Nephron progenitor cell (in vitro differentiated cells): ENCODE measurements around the gene SNX25.

ENCODE experiments used
- DNase-seq: peaks from one replicate; pipeline ENCODE4 v3.0.0; 2021
- H3K27ac Mint-ChIP-seq: 2 replicates; pipeline ENCODE4 v1.8.0; 2021; ENCODE audit warnings: mild to moderate bottlenecking, moderate library complexity, mixed read lengths
- H3K27me3 Mint-ChIP-seq: 2 replicates; pipeline ENCODE4 v1.8.0; 2021; ENCODE audit warnings: mild to moderate bottlenecking, low read depth, mixed read lengths; ENCODE audit not compliant: poor library complexity
- H3K36me3 Mint-ChIP-seq: 2 replicates; pipeline ENCODE4 v1.8.0; 2021; ENCODE audit warnings: low read depth, mixed read lengths
- H3K4me1 Mint-ChIP-seq: 2 replicates; pipeline ENCODE4 v1.8.0; 2021; ENCODE audit warnings: mixed read lengths
- H3K4me3 Mint-ChIP-seq: 2 replicates; pipeline ENCODE4 v1.8.0; 2021; ENCODE audit warnings: mild to moderate bottlenecking, moderate library complexity, mixed read lengths
- H3K9me3 Mint-ChIP-seq: 2 replicates; pipeline ENCODE4 v1.8.0; 2021; ENCODE audit warnings: mild to moderate bottlenecking, moderate library complexity, mixed read lengths
- TF ChIP-seq, protein P1 (sequence below): fragments of 200-600 bp; sonication (generic); IDR thresholded peaks from 2 replicates; pipeline ENCODE4 v1.5.0; 2021; ENCODE audit warnings: antibody characterized with exemption

Gene SNX25

DNA sequence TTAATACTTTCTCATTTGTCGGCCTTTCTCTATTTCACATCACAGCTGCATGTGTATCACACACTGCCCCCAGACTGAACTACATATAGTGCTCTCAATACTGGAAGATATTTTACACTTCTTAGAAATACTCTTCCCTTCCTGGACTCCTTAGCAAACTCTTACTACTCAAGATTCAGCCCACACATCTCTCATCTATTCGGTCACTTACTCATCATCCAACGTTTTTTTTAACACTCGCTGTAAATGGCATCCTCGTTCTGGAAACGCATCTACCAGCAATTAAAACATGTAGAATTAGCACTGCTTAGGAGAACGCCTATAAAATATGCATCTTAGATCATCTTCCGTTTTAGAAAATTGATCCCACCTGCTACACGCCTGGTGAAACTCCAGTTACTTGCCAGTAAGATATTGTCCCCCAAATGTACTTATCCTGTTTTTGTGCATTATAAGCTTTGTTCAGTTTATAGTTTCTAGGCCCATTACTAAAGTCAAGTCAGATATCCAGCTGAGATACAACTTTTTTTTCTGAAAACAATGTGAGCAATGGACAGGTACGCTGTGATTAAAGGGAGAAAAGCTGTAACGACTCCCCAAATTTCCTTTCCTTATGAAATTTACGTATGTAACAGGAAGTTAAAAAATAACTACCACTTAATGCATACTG lies 185.3 kb downstream of the SNX25 start:
- TF ChIP-seq, protein P1, sequence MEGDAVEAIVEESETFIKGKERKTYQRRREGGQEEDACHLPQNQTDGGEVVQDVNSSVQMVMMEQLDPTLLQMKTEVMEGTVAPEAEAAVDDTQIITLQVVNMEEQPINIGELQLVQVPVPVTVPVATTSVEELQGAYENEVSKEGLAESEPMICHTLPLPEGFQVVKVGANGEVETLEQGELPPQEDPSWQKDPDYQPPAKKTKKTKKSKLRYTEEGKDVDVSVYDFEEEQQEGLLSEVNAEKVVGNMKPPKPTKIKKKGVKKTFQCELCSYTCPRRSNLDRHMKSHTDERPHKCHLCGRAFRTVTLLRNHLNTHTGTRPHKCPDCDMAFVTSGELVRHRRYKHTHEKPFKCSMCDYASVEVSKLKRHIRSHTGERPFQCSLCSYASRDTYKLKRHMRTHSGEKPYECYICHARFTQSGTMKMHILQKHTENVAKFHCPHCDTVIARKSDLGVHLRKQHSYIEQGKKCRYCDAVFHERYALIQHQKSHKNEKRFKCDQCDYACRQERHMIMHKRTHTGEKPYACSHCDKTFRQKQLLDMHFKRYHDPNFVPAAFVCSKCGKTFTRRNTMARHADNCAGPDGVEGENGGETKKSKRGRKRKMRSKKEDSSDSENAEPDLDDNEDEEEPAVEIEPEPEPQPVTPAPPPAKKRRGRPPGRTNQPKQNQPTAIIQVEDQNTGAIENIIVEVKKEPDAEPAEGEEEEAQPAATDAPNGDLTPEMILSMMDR: no peak
- H3K4me1 Mint-ChIP-seq: peaks cover 22% of the 10 kb centered on the region
- H3K36me3 Mint-ChIP-seq: peaks cover 34% of the 10 kb centered on the region
- no peaks in the 10 kb centered on the region for H3K27me3 Mint-ChIP-seq
- H3K27ac Mint-ChIP-seq: no peak overlapping the region
- peaks cover 12% of the 10 kb centered on the region for H3K9me3 Mint-ChIP-seq
- no peak for DNase-seq
- H3K4me3 Mint-ChIP-seq: peak overlapping the region; percentile 84

DNA sequence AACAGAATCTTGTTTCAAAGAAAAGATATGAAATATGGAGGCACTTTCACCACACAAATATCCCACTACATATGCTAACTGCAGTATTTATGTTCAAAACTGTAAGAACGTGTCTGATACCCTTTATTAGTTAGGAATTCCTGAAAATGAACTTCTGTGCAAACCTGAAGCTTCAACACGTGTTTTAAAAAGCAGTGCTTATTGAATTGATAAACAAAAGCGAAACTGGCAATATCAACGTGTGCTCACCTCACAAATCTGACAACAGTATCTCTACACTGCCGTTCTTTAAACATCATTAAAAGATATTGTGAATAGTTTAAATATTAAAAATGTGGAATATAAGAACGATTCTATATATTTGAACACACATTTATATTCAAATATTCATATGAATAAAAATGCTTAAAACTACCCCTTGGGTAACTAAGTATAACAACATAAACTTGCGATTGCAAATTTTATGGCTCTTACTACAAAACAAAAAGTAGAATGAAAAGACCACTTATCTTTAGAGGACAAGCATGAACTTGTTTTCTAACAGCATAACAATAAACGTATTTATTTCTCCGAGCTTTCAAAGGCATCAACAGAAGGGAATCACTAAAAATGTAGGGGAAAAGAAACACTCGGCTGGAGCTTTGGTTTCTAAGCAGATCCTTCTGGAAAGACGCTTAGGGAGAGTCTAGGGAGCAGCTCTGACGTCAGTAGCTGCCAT lies 186.0 kb downstream of the SNX25 start, which contains the start of gene LRP2BP:
Gene LRP2BP (minus strand): TSS at position 687 of the 718 bp plus-strand sequence. CDS start 17,738 bp downstream, outside the sequence.
- peaks cover 37% of the 10 kb centered on the region for H3K36me3 Mint-ChIP-seq

DNA sequence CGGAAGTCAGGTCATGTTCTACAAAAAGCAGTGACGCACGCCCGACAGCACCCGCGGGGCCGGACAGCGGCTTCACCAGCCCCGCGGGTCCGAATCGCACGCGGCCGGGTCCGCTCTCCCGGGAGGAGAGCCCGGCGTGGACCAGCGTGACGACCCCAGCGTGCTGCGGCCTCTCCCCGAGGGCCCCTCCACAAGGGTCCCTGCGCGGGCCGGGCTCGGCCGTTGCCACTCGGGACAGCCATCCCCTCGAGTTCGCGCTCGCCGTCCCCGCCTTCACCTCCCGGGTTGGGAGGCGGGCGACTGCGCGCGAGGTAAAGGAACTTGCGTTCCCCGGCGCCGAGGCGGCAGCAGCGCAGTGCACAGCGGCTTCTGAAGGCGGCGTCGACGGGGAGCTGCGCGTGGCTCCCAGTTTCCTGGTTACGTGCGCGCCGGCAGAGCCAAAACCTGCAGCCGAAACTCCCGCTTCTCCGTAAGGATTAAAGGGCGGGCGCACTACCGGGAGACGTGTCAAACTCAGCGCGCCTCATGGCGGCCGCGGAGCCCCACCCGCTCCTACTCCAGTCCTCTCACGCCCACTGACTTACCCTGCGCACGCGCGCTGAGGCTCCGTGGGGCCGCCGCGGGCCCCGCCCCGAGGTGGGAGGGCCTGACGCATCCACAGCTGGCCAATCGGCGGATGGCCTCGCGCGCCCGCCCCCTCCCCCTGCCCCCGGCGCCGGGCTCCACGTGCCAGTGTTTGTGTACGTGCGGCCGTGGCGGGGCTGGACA lies 186.7 kb downstream of the SNX25 start:
- Mint-ChIP-seq H3K27ac (peak overlapping the region; percentile 89), H3K27me3 (no peaks in the 10 kb centered on the region), H3K4me3 (peak overlapping the region; percentile 89), H3K9me3 (peaks cover 9% of the 10 kb centered on the region), H3K36me3 (peaks cover 39% of the 10 kb centered on the region), H3K4me1 (peaks cover 22% of the 10 kb centered on the region)
- peak; percentile 96 for DNase-seq
- TF ChIP-seq, protein P1: no peak

More for the DNA sequence above, 186.0 kb downstream of the SNX25 start, which contains the start of gene LRP2BP:
- H3K9me3 Mint-ChIP-seq: peaks cover 12% of the 10 kb centered on the region
- H3K27me3 Mint-ChIP-seq: no peaks in the 10 kb centered on the region
- H3K27ac Mint-ChIP-seq: peak within 1 kb of the TSS; percentile 89
- TF ChIP-seq, protein P1: no peak
- peaks cover 22% of the 10 kb centered on the region for H3K4me1 Mint-ChIP-seq
- DNase-seq: no peak
- peak within 1 kb of the TSS; percentile 89 for H3K4me3 Mint-ChIP-seq

DNA sequence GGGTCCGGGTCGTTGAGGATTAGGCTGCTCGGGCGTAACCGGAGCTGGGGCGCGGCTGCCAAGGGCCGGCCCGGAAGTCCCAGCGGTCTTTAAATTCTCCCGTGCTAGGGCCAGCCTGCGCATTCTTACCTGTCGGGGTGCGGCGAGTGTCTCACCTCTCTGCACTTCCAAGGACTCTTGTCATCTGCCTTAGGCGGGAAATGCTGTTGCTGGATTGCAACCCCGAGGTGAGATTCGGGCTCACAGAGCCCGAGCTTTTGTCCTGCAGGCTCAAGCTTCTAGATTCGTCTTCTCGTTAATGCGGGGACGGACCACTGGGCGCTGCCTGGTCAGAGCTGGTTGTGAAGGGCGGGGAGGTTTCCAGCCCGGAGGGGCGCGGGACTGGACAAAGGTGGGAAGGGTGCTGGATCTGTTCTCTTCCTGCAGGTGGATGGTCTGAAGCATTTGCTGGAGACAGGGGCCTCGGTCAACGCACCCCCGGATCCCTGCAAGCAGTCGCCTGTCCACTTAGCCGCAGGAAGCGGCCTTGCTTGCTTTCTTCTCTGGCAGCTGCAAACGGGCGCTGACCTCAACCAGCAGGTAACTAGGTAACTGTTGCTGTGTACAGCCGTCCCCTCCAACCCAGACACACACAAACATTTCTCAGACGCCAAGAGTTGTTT lies 187.5 kb downstream of the SNX25 start, which contains the start of gene ANKRD37:
Gene ANKRD37 (plus strand): TSS at position 118 of the 662 bp plus-strand sequence. CDS start 83 bp downstream, at position 201.
- Mint-ChIP-seq H3K27me3 (no peaks in the 10 kb centered on the region), H3K9me3 (peaks cover 3% of the 10 kb centered on the region), H3K4me1 (peaks cover 22% of the 10 kb centered on the region), H3K27ac (peak within 1 kb of the TSS; percentile 89), H3K4me3 (peak within 1 kb of the TSS; percentile 89), H3K36me3 (peaks cover 37% of the 10 kb centered on the region)
- TF ChIP-seq, protein P1: no peak
- no peak for DNase-seq

DNA sequence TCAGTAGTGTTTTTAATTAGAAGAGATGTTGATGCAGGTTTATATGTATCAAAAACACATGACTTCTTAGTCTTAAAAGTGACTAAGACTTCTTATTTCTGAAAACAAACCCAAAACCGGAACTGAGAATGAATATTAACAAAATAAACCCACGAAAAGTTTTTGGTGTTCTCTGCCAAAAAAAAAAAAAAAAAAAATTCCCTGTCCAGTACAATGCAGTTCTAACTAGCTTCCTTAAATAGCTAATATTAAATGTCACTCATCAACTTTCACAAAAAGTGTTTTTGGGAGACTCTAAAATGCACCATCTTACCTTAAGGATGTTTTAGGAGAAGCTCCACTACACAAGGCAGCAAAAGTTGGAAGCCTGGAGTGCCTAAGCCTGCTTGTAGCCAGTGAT lies 189.2 kb downstream of the SNX25 start:
- H3K4me3 Mint-ChIP-seq: no peak overlapping the region
- H3K27me3 Mint-ChIP-seq: no peaks in the 10 kb centered on the region
- peaks cover 49% of the 10 kb centered on the region for H3K36me3 Mint-ChIP-seq
- H3K4me1 Mint-ChIP-seq: peaks cover 22% of the 10 kb centered on the region
- no peak for DNase-seq
- no peak overlapping the region for H3K27ac Mint-ChIP-seq
- no peaks in the 10 kb centered on the region for H3K9me3 Mint-ChIP-seq
- TF ChIP-seq, protein P1: no peak
